Glomerular endothelial cell (primary cell): ENCODE results near the gene CD68. TPM values are rescaled to one million over a fixed set of nuclear protein-coding genes. Genes with fewer than 3 reads are reported as not detected.
A peak's percentile ranks its signal among the peaks of the same experiment; 100 is the strongest.
"Not testable (repeated sequence)": the region's sequence is repeated elsewhere in the genome, so short reads cannot be mapped to it uniquely, and the experiment has no call there.

Experiments used
- DNase-seq: peaks from one replicate; pipeline ENCODE4 v3.0.0-alpha.2; 2011; ENCODE audit warnings: low read depth, low spot score; ENCODE audit errors: extremely low read depth
- total RNA-seq: library from RNA; depleted of rRNA; stranded (reverse); fragments of >200 nt; gene quantifications from 2 replicates; pipeline ENCODE4 v1.2.3, GENCODE V29; 2015

CD68 gene
- total RNA-seq, 1 donor from 2014 or later: 4.1 TPM

DNA sequence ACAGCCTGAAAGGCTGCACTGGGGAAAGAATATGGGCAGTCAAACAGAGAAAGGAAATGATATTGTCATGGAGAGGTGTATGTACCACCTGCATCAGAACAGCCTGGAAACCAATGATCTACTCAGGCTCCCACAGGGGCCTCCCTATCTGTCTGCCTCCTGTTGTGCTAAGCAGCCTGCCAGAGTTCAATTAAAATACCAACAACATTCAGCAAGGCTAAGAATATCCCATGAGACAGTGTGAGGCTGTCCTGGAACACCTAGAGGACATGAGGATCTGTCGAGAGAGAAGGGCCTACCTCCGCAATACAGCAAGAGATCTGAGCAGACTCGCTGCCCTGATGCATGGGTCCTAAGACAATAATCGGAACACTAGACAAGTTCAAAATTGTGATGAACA lies 26.8 kb downstream of the CD68 start:
- DNase-seq: no peak

DNA sequence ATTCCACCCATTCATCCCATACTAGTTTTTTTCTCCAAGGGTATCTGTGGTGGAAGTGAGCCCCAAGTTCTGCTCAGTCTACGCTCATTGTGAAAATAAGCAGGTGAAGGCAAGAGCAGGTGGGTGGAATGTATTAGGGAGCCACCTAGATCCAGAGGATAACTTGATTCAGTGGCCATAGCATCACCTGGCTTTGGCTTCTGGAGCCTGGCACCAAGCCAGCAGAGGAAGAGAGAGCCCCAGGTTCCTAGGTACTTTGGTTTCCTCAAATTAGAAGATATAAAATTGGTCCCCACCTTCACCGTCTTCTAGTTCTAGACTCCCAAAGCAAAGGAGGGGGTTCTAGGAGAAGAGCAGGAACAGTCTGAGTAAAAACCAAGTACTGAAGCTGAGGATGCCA lies 31.2 kb downstream of the CD68 start:
- no peak for DNase-seq

DNA sequence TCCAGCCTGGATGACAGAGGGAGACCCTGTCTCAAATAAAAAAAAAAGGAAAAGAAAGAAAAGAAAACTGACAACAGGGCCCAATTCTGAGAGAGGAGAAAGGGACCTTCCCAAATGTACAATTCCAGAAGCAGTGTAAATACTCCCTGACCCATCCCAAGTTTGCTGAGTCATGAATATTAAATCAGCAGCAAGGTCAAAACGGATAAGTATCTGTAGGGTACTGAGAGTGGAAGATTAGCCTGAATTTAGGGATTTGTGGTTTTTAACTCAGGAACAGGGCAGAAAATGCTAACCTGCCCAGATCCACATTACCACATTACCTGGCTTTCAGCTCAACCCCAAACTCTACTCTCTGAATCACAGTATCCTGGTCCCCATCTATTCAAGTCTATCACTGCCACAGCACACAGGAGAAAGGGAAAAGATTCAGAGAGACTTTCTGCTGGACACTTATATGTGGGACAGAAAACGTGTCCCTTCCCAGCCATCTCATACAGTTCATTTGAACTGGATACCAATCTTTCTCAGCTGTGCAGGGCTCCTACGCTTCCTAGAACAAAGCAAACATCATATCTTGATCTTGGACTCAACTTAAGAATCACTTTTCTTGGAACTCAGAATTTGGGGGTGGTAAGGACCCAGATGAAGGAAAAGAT lies 32.3 kb downstream of the CD68 start:
- DNase-seq: no peak

DNA sequence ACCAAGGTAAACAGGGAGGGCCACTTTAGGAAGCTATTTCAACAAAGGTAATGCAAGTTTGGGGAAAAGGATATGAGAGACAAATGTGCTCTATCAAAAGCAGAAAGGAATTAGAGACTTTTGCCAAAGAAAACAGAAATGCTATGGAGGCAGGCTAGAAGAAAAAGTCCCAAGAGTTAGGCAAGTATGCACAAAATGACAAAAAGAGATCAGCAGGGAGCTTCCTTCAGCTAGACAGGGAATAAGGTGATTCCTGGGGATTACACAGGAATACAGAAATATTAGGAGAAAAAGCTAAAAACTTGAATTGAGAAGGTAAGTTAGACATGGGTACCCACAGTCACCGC lies 32.8 kb downstream of the CD68 start:
- no peak for DNase-seq

DNA sequence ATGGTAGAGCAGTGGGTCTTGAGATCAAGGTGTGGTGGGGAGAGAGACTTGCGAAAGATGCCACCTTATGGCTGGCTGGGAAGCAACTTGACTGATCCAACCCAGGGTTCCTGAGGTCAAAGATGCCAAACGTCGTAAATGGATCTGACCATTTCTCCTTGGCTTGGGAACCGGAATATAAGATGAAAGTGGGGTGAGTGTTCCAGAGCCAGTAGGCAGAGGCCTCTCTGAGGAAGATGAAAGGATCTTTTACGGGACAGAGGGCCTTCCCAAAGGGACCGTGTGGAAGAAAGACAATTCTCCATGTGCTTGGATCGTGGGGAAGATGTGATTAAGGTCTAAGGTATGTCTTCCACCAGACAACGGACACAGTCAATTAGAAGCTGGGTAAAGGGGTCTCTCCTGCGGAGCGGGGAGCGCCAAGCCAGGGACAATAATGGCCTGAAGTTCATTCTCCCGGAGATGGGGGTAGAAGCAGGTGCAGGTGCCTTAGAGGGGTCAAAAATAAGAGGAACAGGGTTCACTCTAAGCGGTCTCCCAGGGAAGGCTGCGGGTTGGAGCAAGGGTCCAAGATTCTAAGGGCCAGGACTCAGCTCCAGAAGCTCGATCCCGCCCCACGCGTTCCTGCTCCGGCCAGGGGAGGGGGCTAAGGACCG lies 34.5 kb downstream of the CD68 start:
- no peak for DNase-seq

DNA sequence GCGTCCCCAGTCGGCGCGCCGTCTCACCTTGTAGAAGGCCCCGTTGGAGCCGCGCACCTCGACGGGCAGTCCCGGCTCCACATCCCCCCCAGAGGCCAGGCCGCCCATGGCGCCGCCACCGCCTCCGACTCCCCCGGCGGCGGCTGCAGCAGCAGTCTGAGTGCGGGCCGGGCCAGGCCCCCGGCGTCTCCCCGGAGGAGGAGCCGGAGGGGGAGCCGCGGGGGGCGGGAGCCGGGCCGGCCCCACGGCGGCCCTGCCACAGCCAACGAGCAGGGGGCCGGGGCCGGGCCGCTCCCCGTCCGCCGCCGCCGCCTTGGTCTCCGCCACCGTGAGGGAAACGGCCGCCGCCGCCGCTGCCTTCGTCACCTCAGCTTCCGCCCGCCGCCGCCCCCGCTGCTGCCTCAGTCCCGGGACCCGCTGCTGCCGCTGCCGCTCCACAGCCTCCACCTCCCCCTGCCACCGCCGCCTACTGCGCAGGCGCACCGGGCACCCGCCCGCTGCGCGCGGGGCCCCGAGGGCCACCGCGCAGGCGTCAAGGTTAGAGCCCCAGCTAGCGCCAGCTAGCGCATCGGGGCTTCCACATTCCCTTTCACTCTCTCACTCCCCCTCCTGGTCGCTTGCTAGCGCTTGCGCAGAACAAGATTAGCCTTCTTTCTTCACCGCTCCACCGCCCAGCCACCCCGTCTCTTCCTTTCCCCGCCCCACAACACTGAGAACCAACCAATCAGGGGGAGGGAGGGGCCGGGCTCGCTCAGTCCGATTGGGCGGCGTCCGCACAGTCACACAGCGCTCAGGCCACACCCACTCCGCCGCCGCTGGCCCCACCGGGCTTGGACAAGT lies 35.2 kb downstream of the CD68 start, which contains the start of gene FXR2:
Gene FXR2 (minus strand): TSS at position 473 of the 840 bp plus-strand sequence. CDS start 365 bp downstream, at position 108.
- peak; percentile 98 for DNase-seq

DNA sequence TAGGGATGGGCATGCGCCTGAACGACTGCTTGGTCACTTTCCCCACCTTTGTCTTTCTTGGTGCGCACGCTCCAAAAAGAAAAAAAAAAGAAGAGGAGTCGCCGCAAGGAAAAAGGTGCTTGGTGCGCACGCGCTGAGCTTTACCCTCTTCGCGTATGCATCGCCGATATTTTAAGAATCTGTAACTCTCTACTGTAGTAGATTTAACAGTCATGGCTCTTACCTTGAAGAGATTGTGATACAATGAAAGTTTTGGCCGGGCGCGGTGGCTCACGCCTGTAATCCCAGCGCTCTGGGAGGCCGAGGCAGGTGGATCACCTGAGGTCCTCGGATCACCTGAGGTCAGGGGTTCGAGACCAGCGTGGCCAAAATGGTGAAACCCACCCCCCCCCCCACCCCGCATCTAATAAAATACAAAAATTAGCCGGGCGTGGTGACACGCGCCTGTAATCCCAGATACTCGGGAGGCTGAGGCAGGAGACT lies 35.9 kb downstream of the CD68 start:
- DNase-seq: no peak

DNA sequence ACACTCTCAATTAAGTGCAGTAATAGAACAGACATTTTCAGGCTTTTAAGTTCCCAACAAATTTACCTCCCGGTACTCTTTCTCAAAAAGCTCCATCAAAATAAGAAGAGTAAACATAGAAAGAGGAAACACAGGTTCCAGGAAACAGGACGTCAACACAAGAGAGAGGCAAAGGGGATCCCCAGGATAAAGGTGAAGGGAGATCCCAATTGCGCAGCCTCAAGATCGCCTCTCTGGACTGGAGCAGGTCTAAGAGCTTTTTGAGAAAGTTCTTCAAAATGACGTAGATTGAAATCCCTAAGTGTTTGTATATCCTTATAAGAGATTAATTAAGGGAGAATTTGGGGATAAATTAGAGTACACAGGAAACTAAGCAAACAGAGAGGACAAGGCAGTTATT lies 39.2 kb downstream of the CD68 start:
- no peak for DNase-seq

DNA sequence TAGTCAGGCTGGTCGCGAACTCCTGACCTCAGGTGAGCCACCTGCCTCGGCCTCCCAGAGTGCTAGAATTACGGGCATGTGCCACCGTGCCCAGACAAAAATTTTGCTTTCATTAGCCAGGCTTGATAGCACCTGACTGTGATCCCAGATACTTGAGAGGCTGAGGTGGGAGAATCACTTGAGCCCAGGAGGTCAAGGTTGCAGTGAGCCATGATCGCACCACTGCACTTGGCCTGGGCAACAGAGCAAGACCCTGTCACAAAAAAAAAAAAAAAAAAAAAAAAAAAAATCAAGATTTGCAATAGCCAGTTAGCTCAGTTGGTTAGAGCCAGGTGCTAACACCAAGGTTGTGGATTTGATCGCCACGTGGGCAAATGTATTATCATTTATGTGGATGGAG lies 41.4 kb downstream of the CD68 start:
- DNase-seq: no peak

DNA sequence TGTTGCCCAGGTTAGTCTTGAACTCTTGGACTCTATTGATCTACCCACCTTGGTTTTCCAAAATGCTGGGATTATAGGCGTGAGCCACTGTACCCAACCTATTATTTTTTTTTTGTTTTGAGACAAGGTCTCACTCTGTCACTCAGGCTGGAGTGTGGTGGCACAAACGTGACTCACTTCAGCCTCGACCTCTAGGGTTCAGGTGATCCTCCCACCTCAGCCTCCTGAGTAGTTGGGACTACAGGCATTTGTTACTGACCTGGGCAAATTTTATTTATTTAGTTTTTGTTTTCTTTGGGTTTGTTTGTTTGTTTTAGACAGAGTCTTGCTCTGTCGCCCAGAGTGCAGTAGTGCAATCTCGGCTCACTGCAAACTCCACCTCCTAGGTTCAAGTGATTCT lies 44.2 kb downstream of the CD68 start:
- DNase-seq: no peak

DNA sequence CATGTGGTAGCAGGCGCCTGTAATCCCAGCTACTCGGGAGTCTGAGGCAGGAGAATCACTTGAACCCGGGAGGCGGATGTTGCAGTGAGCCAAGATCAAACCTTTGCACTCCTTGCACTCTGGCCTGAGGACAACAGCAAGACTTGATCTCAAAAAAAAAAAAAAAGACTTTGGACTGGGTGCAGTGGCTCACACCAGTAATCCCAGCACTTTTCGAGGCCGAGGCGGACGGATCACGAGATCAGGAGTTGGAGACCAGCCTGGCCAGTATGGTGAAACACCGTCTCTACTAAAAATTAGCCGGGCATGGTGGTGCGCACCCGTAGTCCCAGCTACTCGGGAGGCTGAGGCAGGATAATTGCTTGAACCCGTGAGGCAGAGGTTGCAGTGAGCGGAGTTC lies 46.3 kb downstream of the CD68 start:
- DNase-seq: not testable (repeated sequence)

DNA sequence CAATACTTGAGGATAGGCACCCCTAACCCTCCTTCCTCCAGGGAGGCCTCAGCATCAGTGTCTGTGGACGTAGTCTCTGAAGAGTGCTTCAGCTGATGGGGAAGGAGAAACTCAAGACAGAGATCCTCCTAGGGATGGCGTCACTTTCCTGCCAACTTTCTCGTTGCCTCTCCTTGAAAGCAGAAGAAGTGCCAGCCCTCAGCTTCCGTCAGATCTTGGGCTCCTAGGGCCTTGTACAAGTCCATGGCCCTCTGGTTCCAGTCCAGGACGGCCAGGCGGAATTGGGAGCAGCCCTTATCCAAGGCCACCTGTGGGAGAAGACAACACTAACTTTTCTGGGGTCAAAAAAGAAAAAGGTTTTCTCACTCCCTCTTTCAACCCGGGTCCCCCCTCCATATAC lies 46.9 kb downstream of the CD68 start:
- no peak for DNase-seq

DNA sequence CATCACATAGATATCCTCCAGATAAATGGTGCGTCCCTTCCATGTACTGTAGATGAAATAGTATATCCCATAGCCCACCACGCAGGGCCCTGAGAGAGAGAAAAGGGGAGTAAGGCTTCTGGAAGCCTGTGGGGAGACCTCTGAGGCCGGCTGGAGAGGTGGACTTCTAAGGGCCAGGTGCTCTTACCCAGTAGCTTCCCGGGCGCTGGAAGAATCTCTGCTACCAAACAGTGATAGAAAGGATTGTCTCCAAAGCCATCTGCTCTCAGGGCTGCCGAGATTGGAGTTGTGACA lies 47.5 kb downstream of the CD68 start:
- no peak for DNase-seq

DNA sequence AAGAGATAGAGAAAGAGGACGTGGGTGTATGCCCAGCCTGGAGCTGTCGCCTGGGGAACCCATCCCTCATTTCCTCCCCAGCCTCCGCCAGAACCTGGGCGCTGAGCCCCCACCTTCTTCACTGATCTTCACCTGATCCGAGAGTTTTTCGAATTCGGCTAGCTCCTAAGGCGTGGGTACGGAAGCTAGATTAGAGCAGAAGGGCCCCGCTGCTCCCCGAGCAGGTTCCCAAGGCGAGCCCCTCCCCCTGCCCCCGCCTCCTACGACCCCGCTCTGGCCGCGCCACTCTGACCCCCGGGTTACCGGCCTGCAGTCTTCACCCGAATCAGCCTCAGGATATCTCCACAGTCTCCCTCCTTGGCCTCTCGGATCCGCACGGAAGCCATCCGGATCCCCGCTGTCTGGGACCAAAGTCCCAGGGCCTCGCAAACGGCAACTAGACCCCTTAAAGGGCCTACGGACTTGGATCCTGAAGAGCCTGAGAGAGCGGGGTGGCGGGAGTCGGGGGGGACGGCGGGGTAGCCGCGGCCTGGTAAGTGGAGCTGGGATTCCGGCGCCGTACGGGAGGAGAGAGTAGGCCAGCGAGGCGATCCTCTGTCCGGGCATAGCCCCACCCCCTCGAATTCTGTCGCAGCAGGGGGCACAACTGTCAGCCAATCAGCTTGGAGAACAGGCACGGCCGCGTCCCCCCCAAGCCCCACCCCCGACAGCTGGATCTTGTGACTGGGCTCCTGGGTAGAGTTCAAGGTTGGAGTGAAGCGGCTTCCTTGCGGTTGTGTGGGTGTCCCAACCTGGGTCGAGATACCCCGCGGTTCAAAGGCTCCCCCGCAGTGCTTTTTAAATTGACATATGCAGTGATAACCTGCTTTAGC lies 48.0 kb downstream of the CD68 start, which contains the start of gene SAT2:
Gene SAT2 (minus strand): TSS at position 572 of the 872 bp plus-strand sequence. CDS start 186 bp downstream, at position 386.
- peak; percentile 41 for DNase-seq

DNA sequence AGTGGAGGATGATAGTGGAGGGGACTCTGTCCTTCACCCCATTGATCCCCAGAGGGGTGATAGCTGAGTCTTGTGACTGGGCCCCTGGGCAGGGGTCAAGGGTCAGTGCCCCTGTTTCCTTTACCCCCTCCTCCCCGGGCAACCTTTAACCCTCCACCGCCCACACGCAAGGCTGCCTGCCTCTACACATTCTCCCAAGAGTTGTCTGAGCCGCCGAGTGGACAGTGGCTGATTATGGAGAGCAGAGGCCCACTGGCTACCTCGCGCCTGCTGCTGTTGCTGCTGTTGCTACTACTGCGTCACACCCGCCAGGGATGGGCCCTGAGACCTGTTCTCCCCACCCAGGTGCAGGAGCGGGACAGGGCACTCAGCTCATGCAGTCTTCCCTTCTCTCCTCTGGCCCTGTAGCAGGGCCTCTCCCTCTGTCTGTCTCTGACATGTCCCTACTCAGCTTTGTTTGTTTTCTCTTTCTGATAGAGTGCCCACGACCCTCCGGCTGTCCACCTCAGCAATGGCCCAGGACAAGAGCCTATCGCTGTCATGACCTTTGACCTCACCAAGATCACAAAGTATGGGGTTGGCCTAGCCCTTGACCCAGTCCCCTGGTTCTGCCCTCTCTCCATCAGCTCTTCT lies 50.6 kb downstream of the CD68 start, which contains the start of gene SHBG:
Gene SHBG (plus strand): TSS at position 197 of the 633 bp plus-strand sequence. CDS start 38 bp downstream, at position 235.
- DNase-seq: no peak

Other genes starting within 250 kb of the CD68 start
- gene ACAP1, start 243.1 kb upstream of the CD68 start, total RNA-seq: 53.1 TPM in 1 of 2 replicates, not detected in the other
- 7.1 and 8.5 TPM in 2 replicates for gene KCTD11, start 227.5 kb upstream of the CD68 start, total RNA-seq
- gene TMEM95, start 224.5 kb upstream of the CD68 start, total RNA-seq: not detected in 2 replicates
- gene TNK1, start 198.5 kb upstream of the CD68 start, total RNA-seq: 0.19 and 0.23 TPM in 2 replicates
- 74.1 and 82.8 TPM in 2 replicates for gene PLSCR3, start 185.1 kb upstream of the CD68 start, total RNA-seq
- 56.7 and 73.7 TPM in 2 replicates for gene TMEM256, start 175.5 kb upstream of the CD68 start, total RNA-seq
- gene NLGN2, start 171.8 kb upstream of the CD68 start, total RNA-seq: 15.7 and 21.7 TPM in 2 replicates
- gene SPEM1, start 159.3 kb upstream of the CD68 start, total RNA-seq: not detected in 2 replicates
- not detected in 2 replicates for gene SPEM2, start 154.0 kb upstream of the CD68 start, total RNA-seq
- not detected in 2 replicates for gene SPEM3, start 150.8 kb upstream of the CD68 start, total RNA-seq
- 11.6 and 15.4 TPM in 2 replicates for gene TMEM102, start 144.2 kb upstream of the CD68 start, total RNA-seq
- gene FGF11, start 140.1 kb upstream of the CD68 start, total RNA-seq: 0.44 and 0.88 TPM in 2 replicates
- gene CHRNB1, start 134.6 kb upstream of the CD68 start, total RNA-seq: 5.7 and 9.6 TPM in 2 replicates
- gene ZBTB4, start 100.0 kb upstream of the CD68 start, total RNA-seq: 41.8 and 43.9 TPM in 2 replicates
- gene SLC35G6, start 98.2 kb upstream of the CD68 start, total RNA-seq: not detected in 2 replicates
- 81.5 and 124 TPM in 2 replicates for gene POLR2A, start 95.3 kb upstream of the CD68 start, total RNA-seq
- gene TNFSF12, start 30.6 kb upstream of the CD68 start, total RNA-seq: 30.3 and 38.2 TPM in 2 replicates
- gene TNFSF13, start 20.9 kb upstream of the CD68 start, total RNA-seq: 1.5 and 6.7 TPM in 2 replicates
- gene SENP3, start 17.7 kb upstream of the CD68 start, total RNA-seq: 60.7 and 79.5 TPM in 2 replicates
- gene MPDU1, start 4.2 kb downstream of the CD68 start, total RNA-seq: 117 and 164 TPM in 2 replicates
- not detected in 2 replicates for gene SOX15, start 10.5 kb downstream of the CD68 start, total RNA-seq
- 32.4 and 35.4 TPM in 2 replicates for gene FXR2, start 35.3 kb downstream of the CD68 start, total RNA-seq
- gene SAT2, start 48.2 kb downstream of the CD68 start, total RNA-seq: 42.6 and 47.6 TPM in 2 replicates
- 0.58 TPM in 1 of 2 replicates, not detected in the other for gene SHBG, start 50.5 kb downstream of the CD68 start, total RNA-seq
- gene ATP1B2, start 71.3 kb downstream of the CD68 start, total RNA-seq: not detected in 2 replicates
- 87.9 and 94.8 TPM in 2 replicates for gene TP53, start 107.9 kb downstream of the CD68 start, total RNA-seq
- gene WRAP53, start 108.8 kb downstream of the CD68 start, total RNA-seq: 5.5 and 9.3 TPM in 2 replicates
- gene EFNB3, start 125.6 kb downstream of the CD68 start, total RNA-seq: 0.87 and 2.1 TPM in 2 replicates
- not detected in 2 replicates for gene DNAH2, start 138.1 kb downstream of the CD68 start, total RNA-seq